SU-DHL-6 (cell line): Measurements from ENCODE around the gene PARS2.

Experiments used
- EZH2phosphoT487 ChIP-seq: fragments of 200-600 bp; sonication (generic), shearing (Covaris generic); conservative IDR thresholded peaks from 2 replicates; pipeline ENCODE4 v1.6.1; 2018; ENCODE audit warnings: mild to moderate bottlenecking, antibody characterized with exemption, low read length, moderate library complexity, mixed read lengths
- TF ChIP-seq, protein P1 (sequence below): fragments of 200-600 bp; sonication (generic); IDR thresholded peaks from one replicate; pipeline ENCODE4 v1.5.1; 2017; ENCODE audit warnings: antibody characterized with exemption, mild to moderate bottlenecking, low read length, moderate library complexity; ENCODE audit not compliant: insufficient read depth, poor library complexity, severe bottlenecking

- TF ChIP-seq, protein P1, sequence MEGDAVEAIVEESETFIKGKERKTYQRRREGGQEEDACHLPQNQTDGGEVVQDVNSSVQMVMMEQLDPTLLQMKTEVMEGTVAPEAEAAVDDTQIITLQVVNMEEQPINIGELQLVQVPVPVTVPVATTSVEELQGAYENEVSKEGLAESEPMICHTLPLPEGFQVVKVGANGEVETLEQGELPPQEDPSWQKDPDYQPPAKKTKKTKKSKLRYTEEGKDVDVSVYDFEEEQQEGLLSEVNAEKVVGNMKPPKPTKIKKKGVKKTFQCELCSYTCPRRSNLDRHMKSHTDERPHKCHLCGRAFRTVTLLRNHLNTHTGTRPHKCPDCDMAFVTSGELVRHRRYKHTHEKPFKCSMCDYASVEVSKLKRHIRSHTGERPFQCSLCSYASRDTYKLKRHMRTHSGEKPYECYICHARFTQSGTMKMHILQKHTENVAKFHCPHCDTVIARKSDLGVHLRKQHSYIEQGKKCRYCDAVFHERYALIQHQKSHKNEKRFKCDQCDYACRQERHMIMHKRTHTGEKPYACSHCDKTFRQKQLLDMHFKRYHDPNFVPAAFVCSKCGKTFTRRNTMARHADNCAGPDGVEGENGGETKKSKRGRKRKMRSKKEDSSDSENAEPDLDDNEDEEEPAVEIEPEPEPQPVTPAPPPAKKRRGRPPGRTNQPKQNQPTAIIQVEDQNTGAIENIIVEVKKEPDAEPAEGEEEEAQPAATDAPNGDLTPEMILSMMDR, result no peak
- TF ChIP-seq EZH2phosphoT487, result no peak
These were observed 22.8 kb downstream of the PARS2 start for GRCh38 chr1:54741531-54741930.
